H1 (cell line): ENCODE measurements around the gene ANLN. TPM values are rescaled to one million over a fixed set of nuclear protein-coding genes. Genes with fewer than 3 reads are reported as not detected.

Experiments
- CTCF ChIA-PET: fragments of 300-600 bp; sonication (Branson Sonifier 250); formaldehyde crosslinking; loops from one replicate; lab custom pipeline; 2021; ENCODE audit not compliant: partially characterized antibody; lab: Charles Lee
- POLR2A ChIA-PET: fragments of 300-600 bp; sonication (Branson Sonifier 250); formaldehyde crosslinking; loops from one replicate; lab custom pipeline; 2021; ENCODE audit warnings: inconsistent platforms; ENCODE audit not compliant: partially characterized antibody; lab: Charles Lee
- DNase-seq, 2 experiments: peaks; one replicate each; pipeline versions ENCODE4 v3.0.0 to v3.0.0-alpha.2; 2010 to 2022; ENCODE audit warnings: low spot score in 2 of 2, low read depth in 1 of 2, mixed read lengths in 1 of 2
- FAIRE-seq: peaks from 2 replicates; lab custom pipeline; 2011; peaks lifted over from hg19 to GRCh38; lab: Jason Lieb, UNC
- H2AFZ ChIP-seq: 2 replicates; pipeline ENCODE4 v1.8.1; 2012; ENCODE audit warnings: low read length, inconsistent platforms
- H2AK5ac ChIP-seq: 2 replicates; pipeline ENCODE4 v1.6.1; 2013; ENCODE audit warnings: low read depth, low read length
- H2BK120ac ChIP-seq: replicated peaks from 2 replicates; pipeline ENCODE3; 2013; ENCODE audit warnings: low read depth, low read length, inconsistent platforms
- H2BK12ac ChIP-seq: 2 replicates; pipeline ENCODE4 v1.6.1; 2013; ENCODE audit warnings: low read depth, low read length
- H2BK15ac ChIP-seq: 2 replicates; pipeline ENCODE4 v1.6.1; 2013; ENCODE audit warnings: low read length
- H2BK20ac ChIP-seq: 2 replicates; pipeline ENCODE4 v1.6.1; 2013; ENCODE audit warnings: low read length
- H2BK5ac ChIP-seq: 2 replicates; pipeline ENCODE4 v1.6.1; 2013; ENCODE audit warnings: low read depth, low read length
- H3K14ac ChIP-seq: 2 replicates; pipeline ENCODE4 v1.6.1; 2013; ENCODE audit warnings: inconsistent platforms; ENCODE audit not compliant: insufficient read length
- H3K18ac ChIP-seq: 2 replicates; pipeline ENCODE4 v1.6.1; 2013; ENCODE audit warnings: low read length; ENCODE audit errors: extremely low read depth
- H3K23ac ChIP-seq: 2 replicates; pipeline ENCODE4 v1.6.1; 2013; ENCODE audit warnings: inconsistent platforms; ENCODE audit not compliant: insufficient read length
- H3K23me2 ChIP-seq: 2 replicates; pipeline ENCODE4 v1.6.1; 2013; ENCODE audit warnings: low read depth, low read length
- H3K27ac ChIP-seq: 2 replicates; pipeline ENCODE4 v1.6.1; 2011; ENCODE audit warnings: low read depth, low read length, inconsistent platforms
- H3K27me3 ChIP-seq, 4 experiments: replicated peaks in 1 of 4; 1 replicate in 1 of 4; 2 replicates in 3 of 4; pipeline versions ENCODE4 v1.6.1 to v1.8.1; 2011 to 2013; ENCODE audit warnings: low read length in 3 of 4, mild to moderate bottlenecking in 3 of 4, inconsistent platforms in 2 of 4, mixed read lengths in 2 of 4, moderate library complexity in 1 of 4; ENCODE audit not compliant: control insufficient read depth in 3 of 4, insufficient read depth in 3 of 4; ENCODE audit errors: extremely low read depth in 1 of 4
- H3K36me3 ChIP-seq, 4 experiments: 2 replicates each; pipeline versions ENCODE4 v1.6.1 to v1.8.1; 2011 to 2013; ENCODE audit warnings: mild to moderate bottlenecking in 4 of 4, low read length in 3 of 4, moderate library complexity in 2 of 4, control low read depth in 1 of 4, inconsistent platforms in 1 of 4; ENCODE audit not compliant: insufficient read depth in 4 of 4, control insufficient read depth in 2 of 4
- H3K4ac ChIP-seq: replicated peaks from 2 replicates; pipeline ENCODE3; 2013; ENCODE audit warnings: low read length, low read depth, mixed read lengths, inconsistent platforms; ENCODE audit not compliant: insufficient read length
- H3K4me1 ChIP-seq, 4 experiments: replicated peaks in 1 of 4; 1 replicate in 1 of 4; 2 replicates in 3 of 4; pipeline versions ENCODE4 v1.6.1 to v1.8.1; 2011 to 2013; ENCODE audit warnings: low read length in 3 of 4, inconsistent platforms in 2 of 4, mixed read lengths in 1 of 4; ENCODE audit not compliant: insufficient read depth in 4 of 4, control insufficient read depth in 3 of 4
- H3K4me2 ChIP-seq, 2 experiments: 2 replicates each; pipeline versions ENCODE4 v1.6.1 to v1.8.1; 2011 to 2013; ENCODE audit warnings: low read depth in 2 of 2, low read length in 2 of 2, control low read depth in 1 of 2, inconsistent platforms in 1 of 2, mild to moderate bottlenecking in 1 of 2; ENCODE audit not compliant: insufficient read depth in 1 of 2
- H3K4me3 ChIP-seq, 4 experiments: fragments of 200-600, 300-600 bp in 1 of 4; sonication (generic), shearing (Covaris generic), sonication (Bioruptor Twin) in 1 of 4; 2 replicates each; pipeline versions ENCODE4 v1.5.1 to v1.8.1; 2011 to 2016; ENCODE audit warnings: low read length in 4 of 4, low read depth in 3 of 4, control low read depth in 2 of 4, inconsistent platforms in 2 of 4, mild to moderate bottlenecking in 2 of 4, mixed read lengths in 1 of 4, moderate library complexity in 1 of 4; ENCODE audit not compliant: insufficient read depth in 2 of 4; ENCODE audit errors: extremely low read depth in 1 of 4
- H3K56ac ChIP-seq: replicated peaks from 2 replicates; pipeline ENCODE3; 2013; ENCODE audit warnings: low read depth, mild to moderate bottlenecking, mixed read lengths, low read length, inconsistent platforms; ENCODE audit not compliant: insufficient read length
- H3K79me1 ChIP-seq: 2 replicates; pipeline ENCODE4 v1.6.1; 2013; ENCODE audit warnings: low read depth, low read length, control low read depth
- H3K79me2 ChIP-seq, 2 experiments: 2 replicates each; pipeline versions ENCODE4 v1.6.1 to v1.8.1; 2012 to 2013; ENCODE audit warnings: low read length in 2 of 2, mild to moderate bottlenecking in 2 of 2, inconsistent platforms in 1 of 2; ENCODE audit not compliant: insufficient read depth in 2 of 2, control insufficient read depth in 1 of 2
- H3K9ac ChIP-seq, 4 experiments: replicated peaks in 1 of 4; 1 replicate in 1 of 4; 2 replicates in 3 of 4; pipeline versions ENCODE4 v1.6.1 to v1.8.1; 2011 to 2013; ENCODE audit warnings: low read depth in 3 of 4, low read length in 3 of 4, control low read depth in 2 of 4, mild to moderate bottlenecking in 2 of 4, moderate library complexity in 2 of 4, inconsistent platforms in 1 of 4; ENCODE audit errors: extremely low read depth in 1 of 4
- H3K9me3 ChIP-seq, 2 experiments: 2 replicates each; pipeline versions ENCODE4 v1.6.1 to v1.8.1; 2012 to 2013; ENCODE audit warnings: mild to moderate bottlenecking in 2 of 2, moderate library complexity in 2 of 2, control low read depth in 1 of 2, inconsistent platforms in 1 of 2, low read depth in 1 of 2, low read length in 1 of 2, mixed read lengths in 1 of 2; ENCODE audit not compliant: insufficient read depth in 2 of 2
- H4K20me1 ChIP-seq, 2 experiments: replicated peaks in 1 of 2; 2 replicates each; pipeline versions ENCODE3 to v1.8.1; 2011 to 2013; ENCODE audit warnings: inconsistent platforms in 2 of 2, low read length in 2 of 2, mild to moderate bottlenecking in 1 of 2; ENCODE audit not compliant: insufficient read depth in 2 of 2, control insufficient read depth in 1 of 2
- H4K5ac ChIP-seq: 2 replicates; pipeline ENCODE4 v1.6.1; 2013; ENCODE audit warnings: low read length, low read depth, mixed read lengths, inconsistent platforms; ENCODE audit not compliant: insufficient read length
- H4K8ac ChIP-seq: 2 replicates; pipeline ENCODE4 v1.8.0; 2013; ENCODE audit warnings: mild to moderate bottlenecking, moderate library complexity, low read length, inconsistent platforms; ENCODE audit not compliant: insufficient read depth; ENCODE audit errors: extremely low read depth
- H4K91ac ChIP-seq: replicated peaks from 2 replicates; pipeline ENCODE3; 2013; ENCODE audit warnings: low read length, mixed read lengths, inconsistent platforms; ENCODE audit not compliant: insufficient read length
- BRCA1 ChIP-seq: IDR thresholded peaks from 2 replicates; pipeline ENCODE4 v1.6.1; 2012; ENCODE audit warnings: low read depth, low read length, improper control_type of control experiment
- CEBPB ChIP-seq: IDR thresholded peaks from 2 replicates; pipeline ENCODE4 v1.6.1; 2012; ENCODE audit warnings: low read depth, low read length
- WGBS, 2 experiments: shearing (Covaris generic) in 1 of 2; methylation state at CpG; one replicate each; pipeline versions ENCODE4 v1.1.6 to v1.1.7; 2013 to 2015; ENCODE audit warnings: low lambda C conversion rate in 2 of 2, mixed read lengths in 2 of 2, inconsistent platforms in 1 of 2, low coverage in 1 of 2, missing lambda C conversion rate in 1 of 2; ENCODE audit not compliant: insufficient replicate concordance in 2 of 2, insufficient coverage in 1 of 2, insufficient read length in 1 of 2; ENCODE audit errors: extremely low coverage in 1 of 2, missing lambda C conversion rate in 1 of 2; 5-methylcytosine and 5-hydroxymethylcytosine counted together
- polyA plus RNA-seq, 7 experiments: library from polyadenylated mRNA; depleted of rRNA in 3 of 7; stranded (reverse) in 5 of 7; unstranded in 2 of 7; fragments of >200 nt in 5 of 7; fragments of 200-250 nt in 2 of 7; gene quantifications; 1 replicate in 5 of 7; 2 replicates in 1 of 7; 4 replicates in 1 of 7; pipeline versions ENCODE4 v1.2.1 to v1.2.3, GENCODE V29; 2011 to 2013; ENCODE audit warnings: missing spikeins in 2 of 7, mixed read lengths in 2 of 7
- total RNA-seq: library from RNA; stranded (reverse); fragmentation: NEBNext Ultra II Directional; extraction: Animal tissue kit (Norgen Biotek cat#: 25700); gene quantifications from 2 replicates; pipeline ENCODE4 v1.2.1, GENCODE V29; 2021

Gene ANLN
- total and polyA plus RNA-seq, 2 of the 8 experiments (the other 6 are each of a cell fraction or from before 2014, with no cell fraction given) = 18.5 to 90.1 TPM

DNA sequence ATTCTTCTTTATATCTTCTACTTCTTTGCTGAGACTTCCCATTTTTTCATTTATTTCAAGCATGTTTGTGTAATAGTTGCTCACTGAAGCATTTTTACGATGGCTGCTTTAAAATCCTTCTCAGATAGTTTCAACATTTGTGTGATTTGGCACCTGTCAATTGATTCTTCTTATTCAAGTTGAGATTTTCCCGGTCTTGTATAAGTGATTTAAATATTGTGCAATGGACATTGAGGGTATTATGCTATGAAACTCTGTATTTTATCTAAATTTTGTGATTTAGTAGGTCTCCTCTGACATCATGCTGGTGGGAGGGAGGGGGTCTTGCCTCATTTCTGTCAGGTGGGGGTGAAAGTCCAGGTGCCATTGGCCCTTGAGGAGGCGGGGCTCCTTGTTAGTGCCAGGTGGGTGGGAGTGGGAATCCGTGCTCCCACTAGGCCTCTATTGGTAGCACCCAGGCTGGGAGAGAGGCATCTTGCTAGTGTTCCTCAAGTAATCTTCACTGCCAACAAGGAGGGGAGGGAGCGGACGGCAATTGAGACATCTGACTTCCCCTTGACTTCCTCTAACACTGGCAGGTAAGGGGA is 73.0 kb downstream of the ANLN start:
- no peaks in the 10 kb centered on the region for H3K36me3 ChIP-seq
- no peak overlapping the region for H3K4me3 ChIP-seq
- no peak overlapping the region for H3K18ac ChIP-seq
- no peak overlapping the region; the same call in 1 of the 2 replicates for H2AK5ac ChIP-seq
- no peak overlapping the region for H4K91ac ChIP-seq
- no peaks in the 10 kb centered on the region for H4K20me1 ChIP-seq
- no peak overlapping the region for H2BK12ac ChIP-seq
- no peak overlapping the region for H2BK120ac ChIP-seq
- no peak overlapping the region for H4K5ac ChIP-seq
- no peak overlapping the region for H3K9ac ChIP-seq
- no peak overlapping the region for H2BK5ac ChIP-seq
- H3K27ac ChIP-seq = no peak overlapping the region
- no peaks in the 10 kb centered on the region; a peak in 1 of 4 replicates for H3K9me3 ChIP-seq
- H3K23me2 ChIP-seq = no peaks in the 10 kb centered on the region
- POLR2A ChIA-PET = no interaction called here
- no peaks in the 10 kb centered on the region; a peak in 1 of 7 replicates for H3K27me3 ChIP-seq
- H3K4me2 ChIP-seq = no peak overlapping the region
- CTCF ChIA-PET = interaction anchor here (0.5 to 2.7 kb wide), 4 partner anchors 10 to 1480 kb away, joined by 3 to 11 read pairs (median 4); no protein-coding TSS in a partner anchor
- TF ChIP-seq CEBPB = peak; percentile 1; the same call in 1 of the 2 replicates
- no peak for TF ChIP-seq BRCA1
- H3K14ac ChIP-seq = no peak overlapping the region
- peak overlapping the region; percentile 72; the same call in 1 of the 2 replicates for H4K8ac ChIP-seq
- H3K4ac ChIP-seq = no peak overlapping the region
- no peak for FAIRE-seq
- DNase-seq = no peak
- no peaks in the 10 kb centered on the region for H3K79me1 ChIP-seq
- peak overlapping the region; percentile 35; the same call in 1 of the 2 replicates for H2AFZ ChIP-seq
- H2BK15ac ChIP-seq = no peak overlapping the region
- 87% methylated on average over 6 of the region's 6 CpGs; no CpG with 5 or more reads in 1 of the 2 experiments for WGBS, 2 experiments
- no peaks in the 10 kb centered on the region for H3K79me2 ChIP-seq
- no peak overlapping the region for H3K56ac ChIP-seq
- H3K23ac ChIP-seq = no peak overlapping the region
- no peaks in the 10 kb centered on the region for H3K4me1 ChIP-seq
- H2BK20ac ChIP-seq = no peak overlapping the region
